HepG2 (cell line): ENCODE data around the gene DPM2. TPM values are rescaled to one million over a fixed set of nuclear protein-coding genes. Genes with fewer than 3 reads are reported as not detected.
A peak's percentile ranks its signal among the peaks of the same experiment; 100 is the strongest.

Experiments
- ARNTL ChIP-seq: sonication (generic); formaldehyde crosslinking; IDR thresholded peaks from 2 replicates; pipeline ENCODE4 v1.4.0; 2020; ENCODE audit warnings: mild to moderate bottlenecking, missing genetic modification reagents
- ATM ChIP-seq: fragments of 450-650 bp; IDR thresholded peaks from 2 replicates; pipeline ENCODE4 v1.7.1; 2017; ENCODE audit warnings: mild to moderate bottlenecking, borderline replicate concordance
- CBFB ChIP-seq: sonication (generic); formaldehyde crosslinking; IDR thresholded peaks from 2 replicates; pipeline ENCODE4 v1.4.0; 2020; ENCODE audit warnings: missing genetic modification reagents
- CSRNP2 ChIP-seq: sonication (generic); formaldehyde crosslinking; conservative IDR thresholded peaks from 2 replicates; pipeline ENCODE4 v1.8.0; 2022; ENCODE audit warnings: low read depth, missing genetic modification reagents
- DR1 ChIP-seq: sonication (generic); formaldehyde crosslinking; IDR thresholded peaks from 2 replicates; pipeline ENCODE4 v1.8.0; 2021; ENCODE audit warnings: mild to moderate bottlenecking, missing genetic modification reagents, inconsistent platforms
- ELF4 ChIP-seq: sonication (generic); formaldehyde crosslinking; IDR thresholded peaks from 2 replicates; pipeline ENCODE4 v1.5.0; 2020; ENCODE audit warnings: missing genetic modification reagents, mild to moderate bottlenecking, moderate library complexity, borderline replicate concordance
- HOXD1 ChIP-seq: sonication (generic); formaldehyde crosslinking; IDR thresholded peaks from 2 replicates; pipeline ENCODE4 v1.5.0; 2020; ENCODE audit warnings: missing genetic modification reagents
- KDM6A ChIP-seq: IDR thresholded peaks from 2 replicates; pipeline ENCODE4 v1.6.1; 2016; ENCODE audit warnings: low read depth
- MED13 ChIP-seq: sonication (generic); formaldehyde crosslinking; IDR thresholded peaks from 2 replicates; pipeline ENCODE4 v1.5.0; 2020; ENCODE audit warnings: missing genetic modification reagents
- NFE2L1 ChIP-seq: sonication (generic); formaldehyde crosslinking; IDR thresholded peaks from 2 replicates; pipeline ENCODE4 v1.4.0; 2020; ENCODE audit warnings: missing genetic modification reagents, mild to moderate bottlenecking, borderline replicate concordance
- POGK ChIP-seq: sonication (generic); formaldehyde crosslinking; conservative IDR thresholded peaks from 2 replicates; pipeline ENCODE4 v1.8.0; 2022; ENCODE audit warnings: mild to moderate bottlenecking, moderate library complexity, missing genetic modification reagents
- RFX3 ChIP-seq: IDR thresholded peaks from 2 replicates; pipeline ENCODE4 v1.6.1; 2016; ENCODE audit warnings: missing biosample characterization, missing genetic modification reagents
- SALL2 ChIP-seq: sonication (generic); formaldehyde crosslinking; IDR thresholded peaks from 2 replicates; pipeline ENCODE4 v1.8.1; 2023; ENCODE audit warnings: mild to moderate bottlenecking, missing genetic modification reagents, inconsistent platforms
- SIN3B ChIP-seq: fragments of 150-350 bp; IDR thresholded peaks from 2 replicates; pipeline ENCODE4 v1.6.1; 2014; ENCODE audit warnings: low read length
- SKI ChIP-seq: fragments of 450-650 bp; IDR thresholded peaks from one replicate; pipeline ENCODE4 v1.6.1; 2018; ENCODE audit warnings: mild to moderate bottlenecking; ENCODE audit not compliant: partially characterized antibody
- SNRNP70 ChIP-seq: fragments of 200-400 bp; formaldehyde crosslinking; IDR thresholded peaks from 2 replicates; pipeline ENCODE4 v1.6.1; 2017; ENCODE audit warnings: mild to moderate bottlenecking, low read depth, low read length, moderate library complexity
- SOX6 ChIP-seq, 2 experiments: fragments of 450-650 bp in 1 of 2; sonication (generic) in 1 of 2; formaldehyde crosslinking in 1 of 2; IDR thresholded peaks; 2 replicates each; pipeline versions ENCODE4 v1.4.0 to v1.6.1; 2017 to 2020; ENCODE audit warnings: antibody characterized with exemption in 1 of 2, mild to moderate bottlenecking in 1 of 2, missing genetic modification reagents in 1 of 2
- TBX2 ChIP-seq: sonication (generic); formaldehyde crosslinking; IDR thresholded peaks from 2 replicates; pipeline ENCODE4 v1.5.0; 2020; ENCODE audit warnings: missing genetic modification reagents, mild to moderate bottlenecking, borderline replicate concordance
- THAP11 ChIP-seq: IDR thresholded peaks from 2 replicates; pipeline ENCODE4 v1.6.1; 2016; ENCODE audit warnings: missing biosample characterization, missing genetic modification reagents
- ZC3H13 ChIP-seq: sonication (generic); formaldehyde crosslinking; IDR thresholded peaks from 2 replicates; pipeline ENCODE4 v1.8.1; 2023; ENCODE audit warnings: mild to moderate bottlenecking, missing genetic modification reagents, moderate library complexity
- ZFYVE20 ChIP-seq: sonication (generic); formaldehyde crosslinking; IDR thresholded peaks from 2 replicates; pipeline ENCODE4 v1.8.0; 2023; ENCODE audit warnings: low read depth, mild to moderate bottlenecking, moderate library complexity, missing genetic modification reagents, borderline replicate concordance
- ZNF292 ChIP-seq: sonication (generic); formaldehyde crosslinking; IDR thresholded peaks from 2 replicates; pipeline ENCODE4 v1.8.1; 2022; ENCODE audit warnings: mild to moderate bottlenecking, low read depth, missing genetic modification reagents, borderline replicate concordance
- ZNF317 ChIP-seq: sonication (generic); formaldehyde crosslinking; IDR thresholded peaks from 2 replicates; pipeline ENCODE4 v1.5.0; 2020; ENCODE audit warnings: mild to moderate bottlenecking, missing genetic modification reagents
- ZNF501 ChIP-seq: sonication (generic); formaldehyde crosslinking; IDR thresholded peaks from 2 replicates; pipeline ENCODE4 v1.5.1; 2020; ENCODE audit warnings: mild to moderate bottlenecking, moderate library complexity, missing genetic modification reagents
- ZNF547 ChIP-seq: sonication (generic); formaldehyde crosslinking; IDR thresholded peaks from 2 replicates; pipeline ENCODE4 v1.5.1; 2020; ENCODE audit warnings: mild to moderate bottlenecking, missing genetic modification reagents
- ZNF720 ChIP-seq: sonication (generic); formaldehyde crosslinking; IDR thresholded peaks from 2 replicates; pipeline ENCODE4 v1.4.0; 2020; ENCODE audit warnings: missing genetic modification reagents
- ZNF746 ChIP-seq: sonication (generic); formaldehyde crosslinking; IDR thresholded peaks from 2 replicates; pipeline ENCODE4 v1.8.0; 2022; ENCODE audit warnings: mild to moderate bottlenecking, missing genetic modification reagents
- ZNF749 ChIP-seq: sonication (generic); formaldehyde crosslinking; IDR thresholded peaks from 2 replicates; pipeline ENCODE4 v1.8.0; 2022; ENCODE audit warnings: mild to moderate bottlenecking, missing genetic modification reagents, moderate library complexity, borderline replicate concordance
- ZNF777 ChIP-seq: sonication (generic); formaldehyde crosslinking; IDR thresholded peaks from 2 replicates; pipeline ENCODE4 v1.4.0; 2020; ENCODE audit warnings: missing genetic modification reagents
- polyA plus RNA-seq, 8 experiments: library from polyadenylated mRNA; depleted of rRNA in 3 of 8; stranded (reverse) in 7 of 8; unstranded in 1 of 8; fragments of >200 nt; fragmentation: Illumina TruSeq in 4 of 8; extraction: Trizol in 4 of 8; gene quantifications; 2 replicates each; pipeline versions ENCODE4 v1.2.1 to v1.2.3, GENCODE V29; 2011 to 2016; ENCODE audit warnings: low read depth in 4 of 8, missing spikeins in 1 of 8, mixed read lengths in 1 of 8; ENCODE audit not compliant: insufficient read depth in 1 of 8
- total RNA-seq, 5 experiments: library from RNA; depleted of rRNA; stranded (reverse); fragments of >200 nt; fragmentation: Illumina TruSeq; extraction: Trizol; gene quantifications; 2 replicates each; pipeline ENCODE4 v1.2.3, GENCODE V29; 2016; ENCODE audit warnings: low read depth in 1 of 5

DPM2 gene
- total and polyA plus RNA-seq, 2 of the 13 experiments (the other 11 are each of a cell fraction or from before 2014, with no cell fraction given) = 24.8 to 35.3 TPM

GRCh38 chr9:127930231-127931091, 7.2 kb downstream of the DPM2 start, which contains the start of gene PIP5KL1 (continued):
- TF ChIP-seq SALL2 (no peak), ZNF777 (no peak), SNRNP70 (no peak), MED13 (no peak), ZFYVE20 (CRISPR knock-in tag) (no peak), RFX3 (CRISPR knock-in tag) (no peak), CSRNP2 (CRISPR knock-in tag) (no peak), SOX6 (IDR thresholded peaks at IDR 0.05) (no peak), SOX6 (CRISPR knock-in tag; IDR thresholded peaks at IDR 0.05) (peak; percentile 38; the same call in 1 of the 2 replicates), SKI (no peak), NFE2L1 (no peak), ZNF720 (CRISPR knock-in tag) (no peak), ZNF292 (CRISPR knock-in tag) (no peak), KDM6A (CRISPR knock-in tag) (no peak), CBFB (CRISPR knock-in tag) (peak; percentile 26; the same call in 1 of the 2 replicates), ARNTL (CRISPR knock-in tag) (no peak), ZNF749 (no peak), ZC3H13 (CRISPR knock-in tag) (no peak), THAP11 (CRISPR knock-in tag) (peak; percentile 33; the same call in 1 of the 2 replicates), SIN3B (no peak), ELF4 (no peak), ZNF746 (CRISPR knock-in tag) (no peak), ZNF501 (CRISPR knock-in tag) (0 out of 2 replicates have a peak, but pooled peaks have one; percentile 10), HOXD1 (CRISPR knock-in tag) (no peak), DR1 (no peak), ZNF317 (no peak), ZNF547 (CRISPR knock-in tag) (no peak), TBX2 (CRISPR knock-in tag) (0 out of 2 replicates have a peak, but pooled peaks have one; percentile 43), ATM (no peak), POGK (no peak)
